WERI-Rb-1 (cell line): Measurements from ENCODE around the gene TCF19.

ENCODE experiments used
- DNase-seq: peaks from one replicate; pipeline ENCODE4 v3.0.0-alpha.2; 2020
- H3K27ac ChIP-seq: fragments of 250-450 bp; sonication (Bioruptor Pico); 2 replicates; pipeline ENCODE4 v1.5.1; 2020; ENCODE audit warnings: mild to moderate bottlenecking, moderate library complexity
- H3K27me3 ChIP-seq: fragments of 250-450 bp; sonication (Bioruptor Pico); 2 replicates; pipeline ENCODE4 v1.5.1; 2021; ENCODE audit warnings: mild to moderate bottlenecking, low read depth, moderate library complexity; ENCODE audit not compliant: insufficient read depth, severe bottlenecking
- H3K36me3 ChIP-seq: fragments of 250-450 bp; sonication (Bioruptor Pico); 2 replicates; pipeline ENCODE4 v1.5.1; 2020; ENCODE audit warnings: mild to moderate bottlenecking, moderate library complexity
- H3K4me3 ChIP-seq: 2 replicates; pipeline ENCODE4 v1.5.1; 2011; ENCODE audit warnings: low read depth, mild to moderate bottlenecking, control low read depth, low read length
- H3K9me3 ChIP-seq: fragments of 250-450 bp; sonication (Bioruptor Pico); 2 replicates; pipeline ENCODE4 v1.5.1; 2021; ENCODE audit warnings: mild to moderate bottlenecking, moderate library complexity; ENCODE audit not compliant: severe bottlenecking
- CTCF ChIP-seq: IDR thresholded peaks from 2 replicates; pipeline ENCODE4 v1.5.1; 2011; ENCODE audit warnings: low read depth, mild to moderate bottlenecking, control low read depth, inconsistent platforms, low read length

TCF19 gene

DNA sequence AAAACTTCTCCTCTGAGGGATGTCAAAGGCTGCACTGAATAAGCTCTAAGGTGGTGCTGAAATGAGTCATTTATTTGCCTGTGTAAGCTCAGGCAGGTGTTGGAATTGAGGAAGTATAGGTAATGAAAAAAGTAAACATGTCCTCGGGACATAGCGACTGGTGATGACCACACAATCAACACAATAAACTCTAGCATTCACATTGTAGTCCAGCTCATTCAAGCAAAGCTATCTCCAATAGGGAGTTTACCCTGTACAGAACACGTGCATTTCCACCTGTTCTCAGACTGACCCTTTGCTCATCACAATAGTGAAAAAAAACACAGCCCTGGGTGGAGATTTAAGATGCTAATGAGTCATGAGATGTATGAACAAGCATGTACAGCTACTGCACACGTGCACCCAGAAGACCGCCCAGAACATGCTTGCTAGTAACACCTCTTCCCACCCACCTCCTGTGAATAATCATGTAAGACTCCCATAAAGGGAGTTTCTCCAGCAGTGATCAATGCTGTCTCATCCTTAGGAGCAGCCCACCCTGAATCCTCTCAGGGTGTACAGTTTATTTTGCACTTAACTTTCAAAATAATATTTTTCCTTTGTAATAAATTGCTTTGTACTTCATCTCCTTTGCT lies 45.1 kb downstream of the TCF19 start:
- H3K27me3 ChIP-seq: no peaks in the 10 kb centered on the region
- no peak for DNase-seq
- H3K36me3 ChIP-seq: no peaks in the 10 kb centered on the region
- H3K9me3 ChIP-seq: peaks cover 9% of the 10 kb centered on the region
- no peak overlapping the region for H3K27ac ChIP-seq
- H3K4me3 ChIP-seq: no peak overlapping the region
- TF ChIP-seq CTCF: no peak

GRCh38 chr6:31204751-31205145 lies 46.4 kb downstream of the TCF19 start:
- no peaks in the 10 kb centered on the region for H3K36me3 ChIP-seq
- DNase-seq: no peak
- TF ChIP-seq CTCF: no peak
- no peaks in the 10 kb centered on the region for H3K27me3 ChIP-seq
- H3K4me3 ChIP-seq: no peak overlapping the region
- peaks cover 7% of the 10 kb centered on the region for H3K9me3 ChIP-seq
- no peak overlapping the region for H3K27ac ChIP-seq

DNA sequence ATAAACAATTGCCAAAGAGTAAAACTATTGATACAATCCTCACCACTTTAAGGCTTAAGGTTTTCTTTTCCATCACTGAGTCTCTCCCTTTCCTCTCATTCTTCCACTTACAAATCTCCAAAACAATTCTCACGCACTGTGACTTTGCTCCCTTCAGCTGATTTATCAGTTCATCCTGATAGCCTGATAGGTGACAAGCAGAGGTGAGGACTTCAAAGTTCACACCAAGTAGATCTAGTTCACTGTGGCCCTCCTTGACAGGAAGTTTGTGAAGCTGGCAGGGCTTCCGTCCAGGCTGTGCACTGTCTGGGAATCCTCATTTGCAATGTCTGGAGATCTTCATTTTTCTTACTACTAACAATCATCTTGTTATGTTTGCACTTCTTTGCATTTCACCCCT lies 47.2 kb downstream of the TCF19 start:
- no peaks in the 10 kb centered on the region for H3K36me3 ChIP-seq
- H3K9me3 ChIP-seq: peaks cover 4% of the 10 kb centered on the region
- H3K27me3 ChIP-seq: no peaks in the 10 kb centered on the region
- H3K4me3 ChIP-seq: no peak overlapping the region
- DNase-seq: no peak
- TF ChIP-seq CTCF: no peak
- no peak overlapping the region for H3K27ac ChIP-seq

- no peak for DNase-seq
- Histone ChIP-seq H3K36me3 (no peaks in the 10 kb centered on the region), H3K9me3 (no peaks in the 10 kb centered on the region), H3K27ac (no peak overlapping the region), H3K27me3 (no peaks in the 10 kb centered on the region), H3K4me3 (no peak overlapping the region)
- no peak for TF ChIP-seq CTCF
Measured at GRCh38 chr6:31208506-31208905, 50.1 kb downstream of the TCF19 start.

DNA sequence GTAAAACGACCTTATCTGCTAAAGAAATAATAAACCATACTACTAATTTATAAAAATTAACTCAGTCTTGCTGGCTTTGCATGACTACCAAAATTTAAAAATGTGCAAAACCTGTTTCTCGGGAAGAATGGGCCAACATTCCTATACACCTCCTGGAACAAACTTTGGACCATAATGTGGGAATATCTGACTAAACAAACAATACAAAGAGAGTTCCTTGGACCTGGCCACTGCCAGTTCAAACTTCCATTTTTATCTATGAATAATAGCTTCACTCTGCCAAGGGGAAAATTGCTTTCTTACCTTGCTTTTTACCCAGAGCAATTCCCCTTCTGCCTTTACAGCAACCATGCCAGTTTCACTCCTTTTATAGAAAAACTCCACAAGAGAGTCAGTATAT lies 50.7 kb downstream of the TCF19 start:
- Histone ChIP-seq H3K36me3 (no peaks in the 10 kb centered on the region), H3K4me3 (no peak overlapping the region), H3K27me3 (no peaks in the 10 kb centered on the region), H3K9me3 (no peaks in the 10 kb centered on the region), H3K27ac (no peak overlapping the region)
- TF ChIP-seq CTCF: no peak
- no peak for DNase-seq

- TF ChIP-seq CTCF: no peak
- Histone ChIP-seq H3K27ac (no peak overlapping the region), H3K9me3 (no peaks in the 10 kb centered on the region), H3K4me3 (no peak overlapping the region), H3K27me3 (no peaks in the 10 kb centered on the region), H3K36me3 (no peaks in the 10 kb centered on the region)
- no peak for DNase-seq
Measured at GRCh38 chr6:31210123-31210522, 51.7 kb downstream of the TCF19 start.
